ENCODE results near the gene MICA.

DNA sequence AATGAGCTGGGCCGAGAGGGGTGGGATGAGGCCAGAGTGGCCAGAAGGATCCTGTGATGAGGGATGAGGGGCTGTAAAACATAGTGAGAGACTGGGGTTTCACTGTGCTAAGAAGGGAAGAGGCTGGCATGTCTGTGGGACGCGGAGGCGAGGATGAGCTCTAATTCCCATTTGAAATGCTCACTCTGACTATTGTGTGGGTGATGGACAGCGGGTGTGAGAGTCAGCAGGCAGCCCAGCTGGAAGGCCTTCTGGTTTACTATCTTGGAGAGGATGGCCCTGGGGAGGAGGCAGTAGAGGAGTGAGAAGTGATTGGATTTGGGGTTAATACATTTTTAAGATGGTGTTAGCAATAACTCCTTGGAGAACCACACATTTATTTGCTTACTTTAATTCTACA, 9.5 kb upstream of the MICA start:
- TF ChIP-seq, protein P1, sequence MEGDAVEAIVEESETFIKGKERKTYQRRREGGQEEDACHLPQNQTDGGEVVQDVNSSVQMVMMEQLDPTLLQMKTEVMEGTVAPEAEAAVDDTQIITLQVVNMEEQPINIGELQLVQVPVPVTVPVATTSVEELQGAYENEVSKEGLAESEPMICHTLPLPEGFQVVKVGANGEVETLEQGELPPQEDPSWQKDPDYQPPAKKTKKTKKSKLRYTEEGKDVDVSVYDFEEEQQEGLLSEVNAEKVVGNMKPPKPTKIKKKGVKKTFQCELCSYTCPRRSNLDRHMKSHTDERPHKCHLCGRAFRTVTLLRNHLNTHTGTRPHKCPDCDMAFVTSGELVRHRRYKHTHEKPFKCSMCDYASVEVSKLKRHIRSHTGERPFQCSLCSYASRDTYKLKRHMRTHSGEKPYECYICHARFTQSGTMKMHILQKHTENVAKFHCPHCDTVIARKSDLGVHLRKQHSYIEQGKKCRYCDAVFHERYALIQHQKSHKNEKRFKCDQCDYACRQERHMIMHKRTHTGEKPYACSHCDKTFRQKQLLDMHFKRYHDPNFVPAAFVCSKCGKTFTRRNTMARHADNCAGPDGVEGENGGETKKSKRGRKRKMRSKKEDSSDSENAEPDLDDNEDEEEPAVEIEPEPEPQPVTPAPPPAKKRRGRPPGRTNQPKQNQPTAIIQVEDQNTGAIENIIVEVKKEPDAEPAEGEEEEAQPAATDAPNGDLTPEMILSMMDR (IDR thresholded peaks at IDR 0.05 in 8 of 11, conservative IDR thresholded peaks at IDR 0.05 in 3 of 11), result no peak
- TF ChIP-seq POLR2A (IDR thresholded peaks at IDR 0.05), result no peak
- TF ChIP-seq POLR2AphosphoS5 (IDR thresholded peaks at IDR 0.05), result no peak
